ENCODE results near the gene DCTN5. TPM values are rescaled to one million over a fixed set of nuclear protein-coding genes. Genes with fewer than 3 reads are reported as not detected.

Gene DCTN5
- polyA plus RNA-seq, 1 of the 3 experiments (the other 2 are of a cell fraction) = 45.6 TPM

DNA sequence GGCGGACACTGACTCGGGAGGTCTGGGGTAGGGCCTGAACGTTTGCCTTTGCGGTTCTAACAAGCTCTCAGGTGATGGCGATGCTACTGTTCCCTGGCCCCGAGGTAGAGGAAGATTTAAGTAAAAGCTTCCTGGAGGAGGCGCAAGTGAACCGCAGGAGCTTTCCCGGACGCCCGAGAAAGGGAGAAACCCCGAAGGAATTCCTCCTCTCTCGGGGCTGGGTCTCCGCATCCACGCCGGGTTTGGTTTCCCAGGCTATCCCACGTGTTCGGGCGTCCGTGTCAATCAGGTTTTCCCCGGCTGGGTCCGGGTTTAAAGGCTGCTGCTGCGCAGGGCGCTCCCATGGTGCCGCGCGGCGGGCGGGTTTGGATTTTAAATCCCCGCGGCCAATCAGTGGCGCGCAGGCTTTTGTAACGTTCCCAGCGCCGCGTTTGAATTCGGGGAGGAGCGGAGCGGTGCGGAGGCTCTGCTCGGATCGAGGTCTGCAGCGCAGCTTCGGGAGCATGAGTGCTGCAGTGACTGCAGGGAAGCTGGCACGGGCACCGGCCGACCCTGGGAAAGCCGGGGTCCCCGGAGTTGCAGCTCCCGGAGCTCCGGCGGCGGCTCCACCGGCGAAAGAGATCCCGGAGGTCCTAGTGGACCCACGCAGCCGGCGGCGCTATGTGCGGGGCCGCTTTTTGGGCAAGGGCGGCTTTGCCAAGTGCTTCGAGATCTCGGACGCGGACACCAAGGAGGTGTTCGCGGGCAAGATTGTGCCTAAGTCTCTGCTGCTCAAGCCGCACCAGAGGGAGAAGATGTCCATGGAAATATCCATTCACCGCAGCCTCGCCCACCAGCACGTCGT is 37.4 kb downstream of the DCTN5 start, which contains the start of gene PLK1 (continued):
- peak; percentile 99 for TF ChIP-seq MXI1 (IDR thresholded peaks at IDR 0.05; ENCODE audit: low read depth, low read length)
- peak; percentile 66 for TF ChIP-seq NRF1 (IDR thresholded peaks at IDR 0.05; ENCODE audit: low read depth, low read length)
- TF ChIP-seq, protein P1, sequence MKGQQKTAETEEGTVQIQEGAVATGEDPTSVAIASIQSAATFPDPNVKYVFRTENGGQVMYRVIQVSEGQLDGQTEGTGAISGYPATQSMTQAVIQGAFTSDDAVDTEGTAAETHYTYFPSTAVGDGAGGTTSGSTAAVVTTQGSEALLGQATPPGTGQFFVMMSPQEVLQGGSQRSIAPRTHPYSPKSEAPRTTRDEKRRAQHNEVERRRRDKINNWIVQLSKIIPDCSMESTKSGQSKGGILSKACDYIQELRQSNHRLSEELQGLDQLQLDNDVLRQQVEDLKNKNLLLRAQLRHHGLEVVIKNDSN (IDR thresholded peaks at IDR 0.05; ENCODE audit: borderline replicate concordance, low read depth) = no peak
- no peak for TF ChIP-seq NFIC (IDR thresholded peaks at IDR 0.05; ENCODE audit: borderline replicate concordance)
- TF ChIP-seq, protein P2, sequence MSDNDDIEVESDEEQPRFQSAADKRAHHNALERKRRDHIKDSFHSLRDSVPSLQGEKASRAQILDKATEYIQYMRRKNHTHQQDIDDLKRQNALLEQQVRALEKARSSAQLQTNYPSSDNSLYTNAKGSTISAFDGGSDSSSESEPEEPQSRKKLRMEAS (IDR thresholded peaks at IDR 0.05; ENCODE audit: low read depth) = peak; percentile 92
- no peak for TF ChIP-seq GABPA (IDR thresholded peaks at IDR 0.05; ENCODE audit: low read depth)
- TF ChIP-seq, protein P3, sequence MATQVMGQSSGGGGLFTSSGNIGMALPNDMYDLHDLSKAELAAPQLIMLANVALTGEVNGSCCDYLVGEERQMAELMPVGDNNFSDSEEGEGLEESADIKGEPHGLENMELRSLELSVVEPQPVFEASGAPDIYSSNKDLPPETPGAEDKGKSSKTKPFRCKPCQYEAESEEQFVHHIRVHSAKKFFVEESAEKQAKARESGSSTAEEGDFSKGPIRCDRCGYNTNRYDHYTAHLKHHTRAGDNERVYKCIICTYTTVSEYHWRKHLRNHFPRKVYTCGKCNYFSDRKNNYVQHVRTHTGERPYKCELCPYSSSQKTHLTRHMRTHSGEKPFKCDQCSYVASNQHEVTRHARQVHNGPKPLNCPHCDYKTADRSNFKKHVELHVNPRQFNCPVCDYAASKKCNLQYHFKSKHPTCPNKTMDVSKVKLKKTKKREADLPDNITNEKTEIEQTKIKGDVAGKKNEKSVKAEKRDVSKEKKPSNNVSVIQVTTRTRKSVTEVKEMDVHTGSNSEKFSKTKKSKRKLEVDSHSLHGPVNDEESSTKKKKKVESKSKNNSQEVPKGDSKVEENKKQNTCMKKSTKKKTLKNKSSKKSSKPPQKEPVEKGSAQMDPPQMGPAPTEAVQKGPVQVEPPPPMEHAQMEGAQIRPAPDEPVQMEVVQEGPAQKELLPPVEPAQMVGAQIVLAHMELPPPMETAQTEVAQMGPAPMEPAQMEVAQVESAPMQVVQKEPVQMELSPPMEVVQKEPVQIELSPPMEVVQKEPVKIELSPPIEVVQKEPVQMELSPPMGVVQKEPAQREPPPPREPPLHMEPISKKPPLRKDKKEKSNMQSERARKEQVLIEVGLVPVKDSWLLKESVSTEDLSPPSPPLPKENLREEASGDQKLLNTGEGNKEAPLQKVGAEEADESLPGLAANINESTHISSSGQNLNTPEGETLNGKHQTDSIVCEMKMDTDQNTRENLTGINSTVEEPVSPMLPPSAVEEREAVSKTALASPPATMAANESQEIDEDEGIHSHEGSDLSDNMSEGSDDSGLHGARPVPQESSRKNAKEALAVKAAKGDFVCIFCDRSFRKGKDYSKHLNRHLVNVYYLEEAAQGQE (IDR thresholded peaks at IDR 0.05; ENCODE audit: low read depth, low read length) = peak; percentile 31; the same call in 1 of the 2 replicates
- TF ChIP-seq CHD2 (IDR thresholded peaks at IDR 0.05; ENCODE audit: low read length, partially characterized antibody) = peak; percentile 80
- TF ChIP-seq, protein P4, sequence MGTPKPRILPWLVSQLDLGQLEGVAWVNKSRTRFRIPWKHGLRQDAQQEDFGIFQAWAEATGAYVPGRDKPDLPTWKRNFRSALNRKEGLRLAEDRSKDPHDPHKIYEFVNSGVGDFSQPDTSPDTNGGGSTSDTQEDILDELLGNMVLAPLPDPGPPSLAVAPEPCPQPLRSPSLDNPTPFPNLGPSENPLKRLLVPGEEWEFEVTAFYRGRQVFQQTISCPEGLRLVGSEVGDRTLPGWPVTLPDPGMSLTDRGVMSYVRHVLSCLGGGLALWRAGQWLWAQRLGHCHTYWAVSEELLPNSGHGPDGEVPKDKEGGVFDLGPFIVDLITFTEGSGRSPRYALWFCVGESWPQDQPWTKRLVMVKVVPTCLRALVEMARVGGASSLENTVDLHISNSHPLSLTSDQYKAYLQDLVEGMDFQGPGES (IDR thresholded peaks at IDR 0.05; ENCODE audit: low read depth, low read length) = no peak

DNA sequence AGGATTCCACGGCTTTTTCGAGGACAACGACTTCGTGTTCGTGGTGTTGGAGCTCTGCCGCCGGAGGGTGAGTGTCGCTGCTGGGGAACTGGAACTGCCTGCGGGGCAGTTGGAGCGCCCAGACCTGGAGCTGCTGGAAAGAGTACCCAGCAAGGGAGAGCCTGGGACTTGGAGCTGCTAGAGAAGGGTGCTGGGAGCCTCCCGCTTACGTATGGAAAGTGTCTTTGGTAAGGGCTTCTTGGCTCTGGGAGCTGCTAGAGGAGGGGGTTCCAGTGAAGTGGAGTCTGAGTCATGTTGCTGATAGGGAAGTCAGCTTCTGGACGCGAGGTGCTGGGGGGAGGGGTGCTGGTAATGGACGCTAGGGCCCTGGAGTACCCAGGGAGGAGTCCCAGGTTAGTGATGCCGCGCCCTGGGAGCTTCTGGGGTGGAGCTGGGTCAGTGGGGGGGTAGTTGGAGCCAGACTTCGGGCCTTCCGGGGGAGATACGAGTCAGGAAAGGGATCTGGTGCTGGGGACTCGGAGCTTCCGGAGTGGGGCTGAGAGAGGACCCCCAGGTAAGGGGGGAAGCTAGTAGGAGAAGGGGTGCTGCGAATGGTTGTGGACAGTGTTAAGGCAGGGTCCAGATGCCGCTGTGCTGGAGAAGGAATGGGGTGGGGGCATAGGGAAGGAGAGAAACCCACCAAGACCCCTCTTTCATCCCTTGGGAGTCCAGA is 38.2 kb downstream of the DCTN5 start:
- ChIA-PET POLR2A (interaction anchor here (0.7 to 2.0 kb wide), 3 partner anchors 10 to 358 kb away, joined by 3 to 9 read pairs (median 3); no protein-coding TSS in a partner anchor), CTCF (interaction anchor here (1.0 to 3.1 kb wide), 4 partner anchors 10 to 357 kb away, joined by 3 to 19 read pairs (median 6); partner anchors contain the start of genes DCTN5 and PALB2)
- Histone ChIP-seq H4K20me1 (ENCODE audit: insufficient read depth) (peaks cover 26% of the 10 kb centered on the region), H3K9ac (peak overlapping the region; percentile 88), H3K79me2 (ENCODE audit: insufficient read depth) (peaks cover 68% of the 10 kb centered on the region), H2AFZ (ENCODE audit: low read depth) (0 out of 2 replicates have a peak overlapping the region, but pooled peaks have one; percentile 67), H3K27ac (ENCODE audit: low read depth in 2 of 2, low read length in 1 of 2) (peak overlapping the region in 1 of 2 experiments; percentile 48; a peak in 2 of 4 replicates), H3K27me3 (ENCODE audit: insufficient read depth) (no peaks in the 10 kb centered on the region), H3F3A (replicated peaks; ENCODE audit: insufficient read depth) (peaks cover 11% of the 10 kb centered on the region), H3K4me3 (ENCODE audit: low read depth in 2 of 2, low read length in 1 of 2) (peak overlapping the region; percentile 73 to 77), H3K4me1 (ENCODE audit: control insufficient read depth in 1 of 2, insufficient read depth in 2 of 2, low read depth in 1 of 2, low read length in 1 of 2) (peaks cover 17 to 25% of the 10 kb centered on the region in 2 experiments; a peak in 2 of 4 replicates), H3K9me3 (no peaks in the 10 kb centered on the region), H3K9me2 (no peaks in the 10 kb centered on the region), H3K4me2 (peak overlapping the region; percentile 98), H3K36me3 (replicated peaks in 1 of 2; ENCODE audit: control insufficient read depth in 1 of 2, insufficient read depth in 2 of 2, low read length in 1 of 2) (peaks cover 28 to 31% of the 10 kb centered on the region in 2 experiments)
- DNase-seq = peak; percentile 71
- WGBS (ENCODE audit: low lambda C conversion rate) = 3% methylated on average over 15 of the region's 24 CpGs
- TF ChIP-seq RCOR1 (IDR thresholded peaks at IDR 0.05; ENCODE audit: low read length) = no peak
- TF ChIP-seq TEAD4 (IDR thresholded peaks at IDR 0.05; ENCODE audit: borderline replicate concordance, insufficient read depth) = no peak
- TF ChIP-seq, protein P1 (IDR thresholded peaks at IDR 0.05; ENCODE audit: borderline replicate concordance, low read depth) = no peak
- TF ChIP-seq TCF12 (IDR thresholded peaks at IDR 0.05) = no peak
- TF ChIP-seq, protein P3 (IDR thresholded peaks at IDR 0.05; ENCODE audit: low read depth, low read length) = no peak
- TF ChIP-seq FOSL2 (IDR thresholded peaks at IDR 0.05; ENCODE audit: borderline replicate concordance, low read depth) = 0 out of 2 replicates have a peak, but pooled peaks have one; percentile 14
- TF ChIP-seq, protein P5, sequence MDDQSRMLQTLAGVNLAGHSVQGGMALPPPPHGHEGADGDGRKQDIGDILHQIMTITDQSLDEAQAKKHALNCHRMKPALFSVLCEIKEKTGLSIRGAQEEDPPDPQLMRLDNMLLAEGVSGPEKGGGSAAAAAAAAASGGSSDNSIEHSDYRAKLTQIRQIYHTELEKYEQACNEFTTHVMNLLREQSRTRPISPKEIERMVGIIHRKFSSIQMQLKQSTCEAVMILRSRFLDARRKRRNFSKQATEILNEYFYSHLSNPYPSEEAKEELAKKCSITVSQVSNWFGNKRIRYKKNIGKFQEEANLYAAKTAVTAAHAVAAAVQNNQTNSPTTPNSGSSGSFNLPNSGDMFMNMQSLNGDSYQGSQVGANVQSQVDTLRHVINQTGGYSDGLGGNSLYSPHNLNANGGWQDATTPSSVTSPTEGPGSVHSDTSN (IDR thresholded peaks at IDR 0.05) = no peak

Data from SK-N-SH (cell line).